NCI-H510A treated with DMSO at 0.1 percent for 48 hours (cell line): Measurements from ENCODE around the gene GSTT4.
A peak's percentile ranks its signal among the peaks of the same experiment; 100 is the strongest.
"Not testable (repeated sequence)": the region's sequence is repeated elsewhere in the genome, so short reads cannot be mapped to it uniquely, and the experiment has no call there.

ENCODE experiments used
- DNase-seq: peaks from one replicate; lab custom pipeline; 2025; lab: John Stamatoyannopoulos, UW

GSTT4 gene

GRCh38 chr22:24005201-24005600 is at the start of gene GSTT4:
Gene GSTT4 (minus strand): TSS chr22:24005453. CDS start chr22:24005356, 97 bp downstream.
- DNase-seq, result no peak

GRCh38 chr22:24054356-24054755 is 49.1 kb upstream of the GSTT4 start:
- no peak for DNase-seq

- no peak for DNase-seq
These were observed 48.4 kb upstream of the GSTT4 start for GRCh38 chr22:24053481-24054226.

- DNase-seq, result no peak
These were observed 46.3 kb upstream of the GSTT4 start for GRCh38 chr22:24051568-24051967.

- DNase-seq, result no peak
These were observed 45.8 kb upstream of the GSTT4 start for GRCh38 chr22:24051028-24051427.

GRCh38 chr22:24049978-24050377 is 44.7 kb upstream of the GSTT4 start:
- no peak for DNase-seq

- DNase-seq, result no peak
These were observed 44.0 kb upstream of the GSTT4 start for GRCh38 chr22:24049211-24049610.

- DNase-seq, result no peak
These were observed 40.8 kb upstream of the GSTT4 start for GRCh38 chr22:24046024-24046423.

GRCh38 chr22:24043958-24044357 is 38.7 kb upstream of the GSTT4 start:
- no peak for DNase-seq

GRCh38 chr22:24043465-24043864 is 38.2 kb upstream of the GSTT4 start:
- not testable (repeated sequence) for DNase-seq

- no peak for DNase-seq
These were observed 35.7 kb upstream of the GSTT4 start for GRCh38 chr22:24040946-24041345.

GRCh38 chr22:24039046-24039445 is 33.8 kb upstream of the GSTT4 start:
- no peak for DNase-seq

- no peak for DNase-seq
These were observed 32.9 kb upstream of the GSTT4 start for GRCh38 chr22:24037851-24038765.

GRCh38 chr22:24035296-24035695 is 30.0 kb upstream of the GSTT4 start:
- no peak for DNase-seq

- DNase-seq, result no peak
These were observed 28.5 kb upstream of the GSTT4 start for GRCh38 chr22:24033731-24034130.

GRCh38 chr22:24030186-24030702 is 25.0 kb upstream of the GSTT4 start:
- DNase-seq, result no peak

GRCh38 chr22:24029304-24029703 is 24.1 kb upstream of the GSTT4 start:
- DNase-seq, result no peak

- DNase-seq, result peak; percentile 28
These were observed 23.3 kb upstream of the GSTT4 start for GRCh38 chr22:24028533-24028932.

GRCh38 chr22:24027991-24028390 is 22.7 kb upstream of the GSTT4 start:
- DNase-seq, result no peak

GRCh38 chr22:24027389-24027975 is 22.2 kb upstream of the GSTT4 start:
- no peak for DNase-seq

- DNase-seq, result no peak
These were observed 21.5 kb upstream of the GSTT4 start for GRCh38 chr22:24026733-24027132.

GRCh38 chr22:24026056-24026455 is 20.8 kb upstream of the GSTT4 start:
- no peak for DNase-seq
